Measurements from ENCODE around the gene RET. TPM values are rescaled to one million over a fixed set of nuclear protein-coding genes. Genes with fewer than 3 reads are reported as not detected.

Gene RET
- total RNA-seq, 3 donors from 2014 or later (not counting 1 experiment from before 2014, with no cell fraction given), result 0.16 TPM; not detected in 2

DNA sequence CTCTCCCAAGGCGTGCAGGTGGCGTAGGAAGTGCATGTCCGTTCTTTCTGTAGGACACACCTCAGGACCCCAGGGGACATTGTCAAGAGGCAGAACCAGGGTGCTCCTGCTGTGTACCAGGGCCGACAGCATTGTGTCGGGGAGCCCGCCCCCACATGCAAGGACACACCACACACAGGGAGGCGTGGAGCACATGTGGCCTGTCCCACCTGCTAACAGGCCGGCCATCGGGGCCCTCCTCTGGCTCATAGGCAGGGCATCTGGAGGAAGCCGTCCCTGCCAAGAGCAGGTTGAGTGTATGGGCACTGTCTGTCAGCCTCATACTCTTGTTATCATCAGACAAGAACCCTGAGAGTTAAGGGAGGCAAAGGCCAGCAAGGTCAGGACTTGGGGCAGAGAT is 12.7 kb downstream of the RET start:
- H3K4me3 Mint-ChIP-seq, result no peak overlapping the region
- intact Hi-C loops (cut with micrococcal nuclease), result no loop called here
- Histone ChIP-seq H3K27ac (ENCODE audit: low read length) (no peak overlapping the region), H3K4me3 (ENCODE audit: low read length) (no peak overlapping the region), H3K27me3 (ENCODE audit: control insufficient read depth, insufficient read depth, low read length) (no peaks in the 10 kb centered on the region), H3K36me3 (ENCODE audit: control insufficient read depth, insufficient read depth, low read length) (no peaks in the 10 kb centered on the region), H3K9me3 (ENCODE audit: control insufficient read depth, insufficient read depth, low read length) (no peaks in the 10 kb centered on the region), H3K4me1 (ENCODE audit: control insufficient read depth, insufficient read depth, low read length) (no peaks in the 10 kb centered on the region)
- H3K4me1 Mint-ChIP-seq, result peaks cover 0 to 9% of the 10 kb centered on the region in 2 donors
- TF ChIP-seq, protein P1, sequence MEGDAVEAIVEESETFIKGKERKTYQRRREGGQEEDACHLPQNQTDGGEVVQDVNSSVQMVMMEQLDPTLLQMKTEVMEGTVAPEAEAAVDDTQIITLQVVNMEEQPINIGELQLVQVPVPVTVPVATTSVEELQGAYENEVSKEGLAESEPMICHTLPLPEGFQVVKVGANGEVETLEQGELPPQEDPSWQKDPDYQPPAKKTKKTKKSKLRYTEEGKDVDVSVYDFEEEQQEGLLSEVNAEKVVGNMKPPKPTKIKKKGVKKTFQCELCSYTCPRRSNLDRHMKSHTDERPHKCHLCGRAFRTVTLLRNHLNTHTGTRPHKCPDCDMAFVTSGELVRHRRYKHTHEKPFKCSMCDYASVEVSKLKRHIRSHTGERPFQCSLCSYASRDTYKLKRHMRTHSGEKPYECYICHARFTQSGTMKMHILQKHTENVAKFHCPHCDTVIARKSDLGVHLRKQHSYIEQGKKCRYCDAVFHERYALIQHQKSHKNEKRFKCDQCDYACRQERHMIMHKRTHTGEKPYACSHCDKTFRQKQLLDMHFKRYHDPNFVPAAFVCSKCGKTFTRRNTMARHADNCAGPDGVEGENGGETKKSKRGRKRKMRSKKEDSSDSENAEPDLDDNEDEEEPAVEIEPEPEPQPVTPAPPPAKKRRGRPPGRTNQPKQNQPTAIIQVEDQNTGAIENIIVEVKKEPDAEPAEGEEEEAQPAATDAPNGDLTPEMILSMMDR (IDR thresholded peaks at IDR 0.05), result no peak
- H3K27me3 Mint-ChIP-seq (ENCODE audit: low read depth in 2 of 2), result peaks cover 0 to 17% of the 10 kb centered on the region in 2 donors
- H3K36me3 Mint-ChIP-seq, result no peaks in the 10 kb centered on the region
- no peak for DNase-seq
- WGBS (ENCODE audit: insufficient coverage), result 92% methylated on average over 10 of the region's 10 CpGs
- peaks cover 3 to 4% of the 10 kb centered on the region in 2 donors for H3K9me3 Mint-ChIP-seq
- no peak overlapping the region for H3K27ac Mint-ChIP-seq
- no peak for ATAC-seq

DNA sequence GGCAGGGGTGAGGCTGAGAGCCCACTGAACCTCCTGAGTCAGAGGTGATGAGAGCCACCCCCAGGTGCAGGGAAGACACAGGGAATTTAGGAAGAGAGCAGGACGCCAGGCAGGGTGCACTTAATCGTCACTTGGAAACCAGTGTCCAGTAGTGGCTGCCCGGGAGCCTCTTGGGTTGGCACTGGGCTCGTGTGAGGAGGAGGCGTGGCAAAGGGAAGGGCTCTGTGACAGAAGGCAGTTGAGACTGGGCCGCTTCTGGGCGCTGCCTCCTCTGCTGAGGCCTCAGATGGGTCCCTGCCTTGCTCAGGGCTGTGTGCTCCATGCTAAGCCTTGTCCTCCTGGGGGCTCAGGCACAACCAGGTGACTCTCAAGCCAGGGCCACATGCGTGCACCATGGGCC is 13.3 kb downstream of the RET start:
- Histone ChIP-seq H3K27ac (ENCODE audit: low read length) (no peak overlapping the region), H3K9me3 (ENCODE audit: control insufficient read depth, insufficient read depth, low read length) (no peaks in the 10 kb centered on the region), H3K4me3 (ENCODE audit: low read length) (no peak overlapping the region), H3K27me3 (ENCODE audit: control insufficient read depth, insufficient read depth, low read length) (no peaks in the 10 kb centered on the region), H3K4me1 (ENCODE audit: control insufficient read depth, insufficient read depth, low read length) (no peaks in the 10 kb centered on the region), H3K36me3 (ENCODE audit: control insufficient read depth, insufficient read depth, low read length) (no peaks in the 10 kb centered on the region)
- intact Hi-C loops (cut with micrococcal nuclease), result no loop called here
- Mint-ChIP-seq H3K27ac (no peak overlapping the region), H3K9me3 (peaks cover 3 to 4% of the 10 kb centered on the region in 2 donors), H3K36me3 (no peaks in the 10 kb centered on the region), H3K4me1 (peaks cover 0 to 9% of the 10 kb centered on the region in 2 donors), H3K27me3 (ENCODE audit: low read depth in 2 of 2) (peaks cover 0 to 15% of the 10 kb centered on the region in 2 donors), H3K4me3 (no peak overlapping the region)
- TF ChIP-seq, protein P1 (IDR thresholded peaks at IDR 0.05), result no peak
- ATAC-seq (no peak), DNase-seq (no peak)
- 85% methylated on average over 7 of the region's 8 CpGs for WGBS (ENCODE audit: insufficient coverage)

DNA sequence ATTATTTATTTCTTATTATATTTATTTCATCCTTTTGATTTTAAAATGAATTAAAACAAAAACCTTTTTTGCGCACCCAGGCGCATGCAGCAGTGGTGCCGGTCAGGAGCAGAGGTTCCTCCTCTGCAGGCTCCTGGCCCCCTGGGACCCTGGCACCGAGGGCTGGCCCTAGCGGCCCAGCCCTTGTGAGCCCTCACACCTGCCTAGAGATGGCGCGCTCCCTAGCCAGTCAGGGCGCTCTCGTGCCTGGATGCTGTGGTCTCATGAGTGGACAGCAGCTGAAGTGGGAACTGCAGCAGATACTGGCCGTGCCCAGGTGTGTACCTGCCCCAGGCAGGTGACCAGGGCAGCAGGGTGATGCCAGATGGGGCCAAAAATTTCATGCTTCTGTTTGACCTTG is 13.8 kb downstream of the RET start:
- Mint-ChIP-seq H3K9me3 (peaks cover 3 to 4% of the 10 kb centered on the region in 2 donors), H3K27me3 (ENCODE audit: low read depth in 2 of 2) (peaks cover 0 to 13% of the 10 kb centered on the region in 2 donors), H3K27ac (no peak overlapping the region), H3K4me1 (peaks cover 0 to 9% of the 10 kb centered on the region in 2 donors), H3K4me3 (no peak overlapping the region), H3K36me3 (no peaks in the 10 kb centered on the region)
- H3K36me3 ChIP-seq (ENCODE audit: control insufficient read depth, insufficient read depth, low read length), result no peaks in the 10 kb centered on the region
- intact Hi-C loops (cut with micrococcal nuclease), result no loop called here
- H3K9me3 ChIP-seq (ENCODE audit: control insufficient read depth, insufficient read depth, low read length), result no peaks in the 10 kb centered on the region
- H3K27me3 ChIP-seq (ENCODE audit: control insufficient read depth, insufficient read depth, low read length), result no peaks in the 10 kb centered on the region
- DNase-seq, result no peak
- no peak overlapping the region for H3K27ac ChIP-seq (ENCODE audit: low read length)
- H3K4me3 ChIP-seq (ENCODE audit: low read length), result no peak overlapping the region
- TF ChIP-seq, protein P1 (IDR thresholded peaks at IDR 0.05), result no peak
- H3K4me1 ChIP-seq (ENCODE audit: control insufficient read depth, insufficient read depth, low read length), result no peaks in the 10 kb centered on the region
- 93% methylated on average over 10 of the region's 10 CpGs for WGBS (ENCODE audit: insufficient coverage)
- ATAC-seq, result no peak

DNA sequence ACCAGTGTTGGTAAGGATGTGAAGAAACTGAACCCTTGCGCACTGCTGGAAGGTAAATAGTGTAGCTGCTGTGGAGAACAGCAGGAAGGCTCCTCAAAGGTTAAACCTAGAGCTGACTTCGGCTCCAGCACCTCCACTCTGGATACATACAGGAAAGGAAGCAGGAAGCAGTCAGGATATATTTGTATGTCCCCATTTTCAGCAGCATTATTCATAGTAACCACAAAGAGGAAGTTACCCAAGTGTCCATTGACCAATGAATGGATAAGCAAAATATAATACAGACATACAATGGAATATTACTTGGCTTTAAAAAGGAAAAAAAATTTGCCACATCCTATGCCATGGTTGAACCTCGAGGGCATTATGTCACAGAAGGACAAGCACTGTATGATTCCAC is 15.0 kb downstream of the RET start:
- ATAC-seq, result no peak
- Mint-ChIP-seq H3K4me1 (peaks cover 0 to 9% of the 10 kb centered on the region in 2 donors), H3K36me3 (no peaks in the 10 kb centered on the region), H3K9me3 (peaks cover 3 to 4% of the 10 kb centered on the region in 2 donors), H3K4me3 (no peak overlapping the region), H3K27ac (no peak overlapping the region), H3K27me3 (ENCODE audit: low read depth in 2 of 2) (peaks cover 0 to 13% of the 10 kb centered on the region in 2 donors)
- TF ChIP-seq, protein P1 (IDR thresholded peaks at IDR 0.05), result no peak
- Histone ChIP-seq H3K27ac (ENCODE audit: low read length) (no peak overlapping the region), H3K4me1 (ENCODE audit: control insufficient read depth, insufficient read depth, low read length) (no peaks in the 10 kb centered on the region), H3K4me3 (ENCODE audit: low read length) (no peak overlapping the region), H3K27me3 (ENCODE audit: control insufficient read depth, insufficient read depth, low read length) (no peaks in the 10 kb centered on the region), H3K9me3 (ENCODE audit: control insufficient read depth, insufficient read depth, low read length) (no peaks in the 10 kb centered on the region), H3K36me3 (ENCODE audit: control insufficient read depth, insufficient read depth, low read length) (no peaks in the 10 kb centered on the region)
- no peak for DNase-seq
- intact Hi-C loops (cut with micrococcal nuclease), result no loop called here
- WGBS (ENCODE audit: insufficient coverage), result 39% methylated on average over 3 of the region's 3 CpGs
